ENCODE data around the gene ATOH7.

The ATOH7 gene

GRCh38 chr10:68194290-68194689, 37.6 kb downstream of the ATOH7 start:
- no peak for DNase-seq (ENCODE audit: low read depth, low spot score)
- ChIA-PET POLR2A (no interaction called here), CTCF (interaction anchor here (0.9 to 1.4 kb wide), 3 partner anchors 9 to 15 kb away, joined by 3 to 5 read pairs (median 3); no protein-coding TSS in a partner anchor)
- TF ChIP-seq CTCF (IDR thresholded peaks at IDR 0.05; ENCODE audit: insufficient read depth, low read length, missing control alignments), result no peak
- H3K4me3 ChIP-seq (ENCODE audit: low read depth, low read length), result no peak overlapping the region

- TF ChIP-seq CTCF (IDR thresholded peaks at IDR 0.05; ENCODE audit: insufficient read depth, low read length, missing control alignments), result no peak
- H3K4me3 ChIP-seq (ENCODE audit: low read depth, low read length), result no peak overlapping the region
- ChIA-PET CTCF (interaction anchor here (0.9 kb wide), 1 partner anchor 16 kb away, joined by 3 read pairs; no protein-coding TSS in a partner anchor), POLR2A (no interaction called here)
- no peak for DNase-seq (ENCODE audit: low read depth, low spot score)
These were observed 39.8 kb downstream of the ATOH7 start for GRCh38 chr10:68192113-68192512.

- TF ChIP-seq CTCF (IDR thresholded peaks at IDR 0.05; ENCODE audit: insufficient read depth, low read length, missing control alignments), result no peak
- no peak overlapping the region for H3K4me3 ChIP-seq (ENCODE audit: low read depth, low read length)
- DNase-seq (ENCODE audit: low read depth, low spot score), result no peak
- ChIA-PET POLR2A (no interaction called here), CTCF (interaction anchor here (0.9 to 2.0 kb wide), 4 partner anchors 14 to 106 kb away, joined by 3 to 7 read pairs (median 6); no protein-coding TSS in a partner anchor)
These were observed 43.1 kb downstream of the ATOH7 start for GRCh38 chr10:68188835-68189234.

GRCh38 chr10:68185085-68185484, 46.8 kb downstream of the ATOH7 start:
- TF ChIP-seq CTCF (IDR thresholded peaks at IDR 0.05; ENCODE audit: insufficient read depth, low read length, missing control alignments), result no peak
- H3K4me3 ChIP-seq (ENCODE audit: low read depth, low read length), result no peak overlapping the region
- no peak for DNase-seq (ENCODE audit: low read depth, low spot score)
- ChIA-PET POLR2A (interaction anchor here (0.6 kb wide), 1 partner anchor 74 kb away, joined by 3 read pairs; no protein-coding TSS in a partner anchor), CTCF (interaction anchor here (1.2 kb wide), 1 partner anchor 29 kb away, joined by 4 read pairs; no protein-coding TSS in a partner anchor)

GRCh38 chr10:68184546-68184945, 47.4 kb downstream of the ATOH7 start:
- no peak overlapping the region for H3K4me3 ChIP-seq (ENCODE audit: low read depth, low read length)
- no peak for DNase-seq (ENCODE audit: low read depth, low spot score)
- POLR2A ChIA-PET, result interaction anchor here (0.6 kb wide), 1 partner anchor 75 kb away, joined by 3 read pairs; no protein-coding TSS in a partner anchor
- CTCF ChIA-PET, result interaction anchor here (1.2 kb wide), 1 partner anchor 28 kb away, joined by 4 read pairs; no protein-coding TSS in a partner anchor
- TF ChIP-seq CTCF (IDR thresholded peaks at IDR 0.05; ENCODE audit: insufficient read depth, low read length, missing control alignments), result no peak

Measured in AG04449 (cell line).